Pancreas (tissue), 10 donors: ENCODE results near the gene UNC119. TPM values are rescaled to one million over a fixed set of nuclear protein-coding genes. Genes with fewer than 3 reads are reported as not detected.

ENCODE experiments used
- ATAC-seq, 4 donors: fragments of 200-7000 bp; cut with Tn5 transposase; one replicate each; pipeline versions ENCODE4 v1.8.0 to v1.9.1; 2020; ENCODE audit warnings: mild to moderate bottlenecking in 4 of 4, moderate library complexity in 4 of 4
- DNase-seq, 6 donors: peaks; one replicate each; pipeline ENCODE4 v3.0.0-alpha.2; 2020
- FAIRE-seq: peaks from 2 replicates; lab custom pipeline; 2012; peaks lifted over from hg19 to GRCh38; lab: Jason Lieb, UNC
- H3K27ac ChIP-seq, 4 donors: fragments of 200-600 bp; sonication (generic); 1 replicate in 3 of 4; 2 replicates in 1 of 4; pipeline versions ENCODE4 v1.5.0 to v1.8.0; 2020
- H3K27me3 ChIP-seq, 4 donors: fragments of 200-600 bp; one replicate each; pipeline ENCODE4 v1.8.0; 2021
- H3K36me3 ChIP-seq, 3 donors: fragments of 200-600 bp; sonication (generic) in 1 of 3; one replicate each; pipeline versions ENCODE4 v1.5.0 to v1.8.0; 2020 to 2021
- H3K4me1 ChIP-seq, 3 donors: fragments of 200-600 bp; one replicate each; pipeline ENCODE4 v1.8.0; 2021
- H3K4me3 ChIP-seq, 4 donors: fragments of 200-600 bp; sonication (generic) in 2 of 4; one replicate each; pipeline versions ENCODE4 v1.5.0 to v1.8.0; 2020 to 2021
- H3K9me3 ChIP-seq, 4 donors: fragments of 200-600 bp; one replicate each; pipeline ENCODE4 v1.8.0; 2021
- CTCF ChIP-seq, 4 donors: fragments of 200-600 bp; sonication (generic) in 3 of 4; IDR thresholded peaks; one replicate each; pipeline versions ENCODE4 v1.5.0 to v1.8.0; 2021; ENCODE audit warnings: antibody characterized with exemption in 4 of 4
- WGBS, 2 donors: extraction: QIAGEN DNeasy Blood & Tissue Kit; methylation state at CpG; one replicate each; pipeline ENCODE4 v1.1.7; 2013; 5-methylcytosine and 5-hydroxymethylcytosine counted together
- intact Hi-C, 3 donors: fragments of 100-400 bp; cut with DNase I; formaldehyde crosslinking; loops; one replicate each; pipeline versions ENCODE4 v1.11.1 to v1.14.2; 2022
- polyA plus RNA-seq, 2 donors: library from polyadenylated mRNA; stranded (reverse); fragments of 200-250 nt; gene quantifications; one replicate each; pipeline ENCODE4 v1.2.3, GENCODE V29; 2013
- total RNA-seq, 6 donors: library from RNA; stranded (reverse); fragmentation: NEBNext Ultra II Directional in 4 of 6; extraction: Animal tissue kit (Norgen Biotek cat#: 25700) in 4 of 6; gene quantifications; one replicate each; pipeline versions ENCODE4 v1.2.1 to v1.2.4, GENCODE V29; 2021 to 2023
- donor health status: healthy with polysubstance abuse.
- donor health status: DM: no; HTN: no; CAD: no; lungs with moderate emphysema.
- donor health status: DM: no; HTN: no; CAD: no.
- donor health status: control.
- donor health status: control.
- donor health status: Bipolar disorder and iron deficiency.
- donor health status: DM: yes; HTN: yes; CAD: no.
- donor health status: DM: no; HTN: no; CAD: no.
- donor health status: DM: no; HTN: no; CAD: no.
- donor health status: DM: yes; HTN: yes; CAD: no.

Gene UNC119
- total and polyA plus RNA-seq, 8 donors, result 9.3 to 31.1 (median 12.2) TPM

GRCh38 chr17:28570716-28571360, 18.4 kb upstream of the UNC119 start:
- intact Hi-C loops, result no loop called here
- FAIRE-seq, result no peak

GRCh38 chr17:28569446-28569845, 17.0 kb upstream of the UNC119 start:
- Histone ChIP-seq H3K27me3 (no peaks in the 10 kb centered on the region), H3K27ac (no peak overlapping the region), H3K9me3 (no peaks in the 10 kb centered on the region), H3K4me3 (no peak overlapping the region), H3K4me1 (peaks cover 6 to 15% (median 9%) of the 10 kb centered on the region in 3 donors), H3K36me3 (no peaks in the 10 kb centered on the region)
- no peak for FAIRE-seq
- intact Hi-C loops, result no loop called here
- DNase-seq, result no peak
- WGBS, 2 donors, result 95 to 100% methylated on average over 1 of the region's 1 CpG
- no peak for TF ChIP-seq CTCF (IDR thresholded peaks at IDR 0.05)
- ATAC-seq, result no peak

More at GRCh38 chr17:28570716-28571360, 18.4 kb upstream of the UNC119 start:
- Histone ChIP-seq H3K4me3 (peak overlapping the region; percentile 80 to 98 (median 89)), H3K27ac (peak overlapping the region; percentile 66 to 82 (median 73)), H3K4me1 (peaks cover 6 to 15% (median 9%) of the 10 kb centered on the region in 3 donors), H3K9me3 (no peaks in the 10 kb centered on the region), H3K36me3 (no peaks in the 10 kb centered on the region), H3K27me3 (no peaks in the 10 kb centered on the region)
- ATAC-seq (peak; percentile 25 to 68 (median 50)), DNase-seq (peak in 1 of 6 donors; percentile 41)
- 1% methylated on average over 36 to 39 of the region's 39 CpGs for WGBS, 2 donors
- TF ChIP-seq CTCF (IDR thresholded peaks at IDR 0.05), result no peak

- Histone ChIP-seq H3K4me1 (peaks cover 6 to 15% (median 9%) of the 10 kb centered on the region in 3 donors), H3K9me3 (no peaks in the 10 kb centered on the region), H3K4me3 (no peak overlapping the region), H3K27me3 (no peaks in the 10 kb centered on the region), H3K27ac (no peak overlapping the region), H3K36me3 (peaks cover 0 to 10% (median 4%) of the 10 kb centered on the region in 3 donors)
- TF ChIP-seq CTCF (IDR thresholded peaks at IDR 0.05), result no peak
- DNase-seq (no peak), ATAC-seq (no peak), FAIRE-seq (no peak)
- intact Hi-C loops, result no loop called here
- 81 to 95% methylated on average over 3 of the region's 3 CpGs for WGBS, 2 donors
These were observed 15.2 kb upstream of the UNC119 start for GRCh38 chr17:28567604-28568003.

- peaks cover 0 to 28% (median 4%) of the 10 kb centered on the region in 3 donors for H3K36me3 ChIP-seq
- intact Hi-C loops, result no loop called here
- ATAC-seq (peak; percentile 35 to 76 (median 66)), FAIRE-seq (no peak), DNase-seq (no peak)
- WGBS, 2 donors, result 79 to 87% methylated on average over 3 of the region's 3 CpGs
- no peaks in the 10 kb centered on the region for H3K9me3 ChIP-seq
- no peak overlapping the region for H3K4me3 ChIP-seq
- H3K27me3 ChIP-seq, result no peaks in the 10 kb centered on the region
- no peak for TF ChIP-seq CTCF (IDR thresholded peaks at IDR 0.05)
- no peaks in the 10 kb centered on the region for H3K4me1 ChIP-seq
- no peak overlapping the region for H3K27ac ChIP-seq
These were observed 11.1 kb upstream of the UNC119 start for GRCh38 chr17:28563475-28563874.

GRCh38 chr17:28555022-28555421, 2.6 kb upstream of the UNC119 start:
- no peak for FAIRE-seq

More at GRCh38 chr17:28555022-28555421, 2.6 kb upstream of the UNC119 start:
- no peak for ATAC-seq
- H3K36me3 ChIP-seq, result peaks cover 0 to 29% (median 14%) of the 10 kb centered on the region in 3 donors
- TF ChIP-seq CTCF (IDR thresholded peaks at IDR 0.05), result no peak
- H3K9me3 ChIP-seq, result no peaks in the 10 kb centered on the region
- no peaks in the 10 kb centered on the region for H3K27me3 ChIP-seq
- no peak for DNase-seq
- WGBS, 2 donors, result 96 to 98% methylated on average over 3 of the region's 3 CpGs
- intact Hi-C loops, result no loop called here
- H3K4me1 ChIP-seq, result peaks cover 0 to 8% (median 3%) of the 10 kb centered on the region in 3 donors
- no peak overlapping the region for H3K4me3 ChIP-seq
- no peak overlapping the region for H3K27ac ChIP-seq
